GM12875 (cell line): Measurements from ENCODE around the gene SPEF2.

Source experiments
- H3K4me3 ChIP-seq: one replicate; pipeline ENCODE4 v1.5.1; 2011; ENCODE audit warnings: low read depth, low read length, control low read depth
- TF ChIP-seq, protein P1 (sequence below): IDR thresholded peaks from 2 replicates; pipeline ENCODE4 v1.5.1; 2011; ENCODE audit warnings: low read depth, mild to moderate bottlenecking, control low read depth, inconsistent platforms, low read length, moderate library complexity, borderline replicate concordance; ENCODE audit not compliant: insufficient read depth

Gene SPEF2

DNA sequence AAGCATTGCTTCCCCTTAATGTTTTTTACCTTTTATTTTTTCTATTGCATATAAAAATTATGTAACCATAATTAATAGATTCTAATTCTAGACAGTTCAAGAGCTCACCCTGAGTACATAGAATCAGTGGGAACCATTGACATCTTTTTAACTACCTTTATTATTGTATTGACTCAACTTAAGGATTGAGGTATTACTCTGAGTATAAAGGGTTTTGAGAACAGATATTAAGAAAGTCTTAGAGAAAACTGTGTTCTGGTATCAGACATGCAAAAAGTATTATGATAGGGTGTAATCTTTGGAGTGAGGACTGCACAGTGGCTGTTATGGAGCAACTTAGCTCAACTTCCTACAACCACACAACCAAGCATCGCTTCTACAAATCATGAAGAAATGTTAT is 8.9 kb downstream of the SPEF2 start:
- no peak overlapping the region for H3K4me3 ChIP-seq
- TF ChIP-seq, protein P1, sequence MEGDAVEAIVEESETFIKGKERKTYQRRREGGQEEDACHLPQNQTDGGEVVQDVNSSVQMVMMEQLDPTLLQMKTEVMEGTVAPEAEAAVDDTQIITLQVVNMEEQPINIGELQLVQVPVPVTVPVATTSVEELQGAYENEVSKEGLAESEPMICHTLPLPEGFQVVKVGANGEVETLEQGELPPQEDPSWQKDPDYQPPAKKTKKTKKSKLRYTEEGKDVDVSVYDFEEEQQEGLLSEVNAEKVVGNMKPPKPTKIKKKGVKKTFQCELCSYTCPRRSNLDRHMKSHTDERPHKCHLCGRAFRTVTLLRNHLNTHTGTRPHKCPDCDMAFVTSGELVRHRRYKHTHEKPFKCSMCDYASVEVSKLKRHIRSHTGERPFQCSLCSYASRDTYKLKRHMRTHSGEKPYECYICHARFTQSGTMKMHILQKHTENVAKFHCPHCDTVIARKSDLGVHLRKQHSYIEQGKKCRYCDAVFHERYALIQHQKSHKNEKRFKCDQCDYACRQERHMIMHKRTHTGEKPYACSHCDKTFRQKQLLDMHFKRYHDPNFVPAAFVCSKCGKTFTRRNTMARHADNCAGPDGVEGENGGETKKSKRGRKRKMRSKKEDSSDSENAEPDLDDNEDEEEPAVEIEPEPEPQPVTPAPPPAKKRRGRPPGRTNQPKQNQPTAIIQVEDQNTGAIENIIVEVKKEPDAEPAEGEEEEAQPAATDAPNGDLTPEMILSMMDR = no peak

GRCh38 chr5:35634326-35634725 is 16.7 kb downstream of the SPEF2 start:
- TF ChIP-seq, protein P1 = no peak

DNA sequence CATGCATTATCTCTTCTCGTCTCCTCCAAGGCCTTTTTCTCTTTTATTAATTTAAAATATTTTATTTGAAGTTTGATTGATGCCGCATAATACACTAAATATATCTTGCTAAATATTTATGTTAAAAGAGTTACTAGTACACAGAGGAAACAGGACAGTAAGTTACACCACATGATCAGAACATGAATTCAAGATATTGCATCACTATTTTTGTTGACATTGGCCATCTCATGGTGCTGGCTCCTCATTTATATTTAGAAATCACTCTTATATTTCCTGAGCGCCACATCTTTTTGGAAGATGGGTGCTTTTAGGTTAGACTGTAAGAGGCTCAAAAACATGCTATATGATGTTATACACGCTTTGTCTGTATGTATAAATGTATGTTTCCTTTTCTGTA is 23.0 kb downstream of the SPEF2 start:
- H3K4me3 ChIP-seq = no peak overlapping the region
- TF ChIP-seq, protein P1 = no peak

More at GRCh38 chr5:35634326-35634725, 16.7 kb downstream of the SPEF2 start:
- no peak overlapping the region for H3K4me3 ChIP-seq

DNA sequence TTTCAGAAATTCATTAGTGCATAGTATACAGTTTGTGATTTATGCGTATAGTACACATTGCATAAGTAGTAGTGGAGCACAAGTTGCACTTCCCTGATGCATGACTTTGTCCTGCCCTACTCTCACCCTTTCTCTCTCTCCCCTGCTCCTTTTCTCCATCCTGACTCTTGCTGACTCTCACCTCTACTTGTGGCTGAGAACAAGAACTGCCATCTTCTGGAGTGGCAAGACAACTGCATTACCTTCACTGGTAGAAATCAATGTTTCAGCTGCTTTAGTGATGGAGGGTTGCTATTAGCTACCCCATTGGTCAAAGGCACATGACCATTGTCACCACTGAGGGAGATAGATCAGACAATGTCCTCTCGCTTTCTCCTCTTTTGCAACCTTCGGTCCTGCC is 26.9 kb downstream of the SPEF2 start:
- TF ChIP-seq, protein P1 = no peak
- no peak overlapping the region for H3K4me3 ChIP-seq

- TF ChIP-seq, protein P1 = no peak
- no peak overlapping the region for H3K4me3 ChIP-seq
Measured at GRCh38 chr5:35647128-35647527, 29.5 kb downstream of the SPEF2 start.

GRCh38 chr5:35647712-35648111 is 30.0 kb downstream of the SPEF2 start:
- TF ChIP-seq, protein P1 = no peak
- H3K4me3 ChIP-seq = no peak overlapping the region

GRCh38 chr5:35651002-35651756 is 33.5 kb downstream of the SPEF2 start:
- no peak overlapping the region for H3K4me3 ChIP-seq
- TF ChIP-seq, protein P1 = peak; percentile 48; the same call in 1 of the 2 replicates
